ENCODE results near the gene RPLP2.

DNA sequence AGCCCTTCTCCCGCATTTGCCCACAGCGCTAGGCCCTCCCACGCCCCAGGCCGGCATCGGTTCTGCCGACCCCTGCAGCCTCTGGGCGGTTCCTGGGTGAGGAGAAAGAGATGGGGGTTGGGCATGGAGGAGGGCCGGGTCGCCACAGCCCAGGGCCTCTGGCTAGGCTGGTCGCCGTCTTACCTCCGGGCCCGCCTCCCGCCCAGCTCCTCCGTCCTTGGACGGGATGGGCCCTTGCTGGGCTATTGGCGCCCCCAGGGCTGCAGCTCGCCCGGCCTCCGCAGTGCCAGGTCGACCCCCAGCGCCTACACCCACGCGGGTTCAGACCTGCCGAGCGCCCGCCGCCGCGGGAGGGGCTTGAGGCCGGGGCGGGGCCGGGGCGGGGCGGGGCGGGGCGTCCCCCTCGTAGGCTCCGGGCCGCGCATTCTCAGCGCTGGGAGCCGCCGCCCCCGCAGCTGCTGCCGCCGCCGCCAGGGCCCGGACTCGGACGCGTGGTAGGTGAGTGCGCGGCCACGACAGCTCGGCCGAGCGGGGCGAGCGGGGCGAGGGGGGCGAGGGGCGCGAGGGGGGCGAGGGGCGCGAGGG, 22.9 kb downstream of the RPLP2 start, which contains the start of gene CD151:
- TF ChIP-seq CTCF (IDR thresholded peaks at IDR 0.05; ENCODE audit: insufficient read depth, low read length) = no peak
- TF ChIP-seq, protein P1, sequence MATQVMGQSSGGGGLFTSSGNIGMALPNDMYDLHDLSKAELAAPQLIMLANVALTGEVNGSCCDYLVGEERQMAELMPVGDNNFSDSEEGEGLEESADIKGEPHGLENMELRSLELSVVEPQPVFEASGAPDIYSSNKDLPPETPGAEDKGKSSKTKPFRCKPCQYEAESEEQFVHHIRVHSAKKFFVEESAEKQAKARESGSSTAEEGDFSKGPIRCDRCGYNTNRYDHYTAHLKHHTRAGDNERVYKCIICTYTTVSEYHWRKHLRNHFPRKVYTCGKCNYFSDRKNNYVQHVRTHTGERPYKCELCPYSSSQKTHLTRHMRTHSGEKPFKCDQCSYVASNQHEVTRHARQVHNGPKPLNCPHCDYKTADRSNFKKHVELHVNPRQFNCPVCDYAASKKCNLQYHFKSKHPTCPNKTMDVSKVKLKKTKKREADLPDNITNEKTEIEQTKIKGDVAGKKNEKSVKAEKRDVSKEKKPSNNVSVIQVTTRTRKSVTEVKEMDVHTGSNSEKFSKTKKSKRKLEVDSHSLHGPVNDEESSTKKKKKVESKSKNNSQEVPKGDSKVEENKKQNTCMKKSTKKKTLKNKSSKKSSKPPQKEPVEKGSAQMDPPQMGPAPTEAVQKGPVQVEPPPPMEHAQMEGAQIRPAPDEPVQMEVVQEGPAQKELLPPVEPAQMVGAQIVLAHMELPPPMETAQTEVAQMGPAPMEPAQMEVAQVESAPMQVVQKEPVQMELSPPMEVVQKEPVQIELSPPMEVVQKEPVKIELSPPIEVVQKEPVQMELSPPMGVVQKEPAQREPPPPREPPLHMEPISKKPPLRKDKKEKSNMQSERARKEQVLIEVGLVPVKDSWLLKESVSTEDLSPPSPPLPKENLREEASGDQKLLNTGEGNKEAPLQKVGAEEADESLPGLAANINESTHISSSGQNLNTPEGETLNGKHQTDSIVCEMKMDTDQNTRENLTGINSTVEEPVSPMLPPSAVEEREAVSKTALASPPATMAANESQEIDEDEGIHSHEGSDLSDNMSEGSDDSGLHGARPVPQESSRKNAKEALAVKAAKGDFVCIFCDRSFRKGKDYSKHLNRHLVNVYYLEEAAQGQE (IDR thresholded peaks at IDR 0.05; ENCODE audit: insufficient replicate concordance, low read depth) = no peak
- no peak for TF ChIP-seq POLR2AphosphoS5 (IDR thresholded peaks at IDR 0.05; ENCODE audit: low read depth)
- TF ChIP-seq GABPA (IDR thresholded peaks at IDR 0.05; ENCODE audit: low read depth) = no peak

All from HL-60 (cell line).